Measurements from ENCODE around the gene TLN1. TPM values are rescaled to one million over a fixed set of nuclear protein-coding genes. Genes with fewer than 3 reads are reported as not detected.

The TLN1 gene
- total and polyA plus RNA-seq, 2 of the 8 experiments (the other 6 are each of a cell fraction or from before 2014, with no cell fraction given), result 28.1 to 90.1 TPM

GRCh38 chr9:35717132-35717870, 14.7 kb downstream of the TLN1 start:
- ChIA-PET CTCF (ENCODE audit: partially characterized antibody) (interaction anchor here (0.7 to 13.8 kb wide), 10 partner anchors 9 to 71 kb away, joined by 3 to 198 read pairs (median 4); partner anchors contain the start of genes ARHGEF39, CCDC107, CREB3 and RMRP), POLR2A (ENCODE audit: partially characterized antibody) (interaction anchor here (0.8 to 10.5 kb wide), 6 partner anchors 10 to 27 kb away, joined by 3 to 51 read pairs (median 7); partner anchors contain the start of genes CREB3 and TLN1)
- Histone ChIP-seq H3K79me1 (ENCODE audit: low read depth, low read length) (peaks cover 3% of the 10 kb centered on the region; the same call in 1 of the 2 replicates), H3K27ac (ENCODE audit: low read depth, low read length) (no peak overlapping the region), H3K23me2 (ENCODE audit: low read depth, low read length) (no peaks in the 10 kb centered on the region), H3K4ac (replicated peaks; ENCODE audit: insufficient read length, low read depth, low read length) (no peak overlapping the region), H3K36me3 (ENCODE audit: control insufficient read depth in 2 of 4, insufficient read depth in 4 of 4, low read length in 3 of 4) (peaks cover 33 to 91% (median 64%) of the 10 kb centered on the region in 4 experiments), H2BK15ac (ENCODE audit: low read length) (no peak overlapping the region), H2BK12ac (ENCODE audit: low read depth, low read length) (no peak overlapping the region), H4K91ac (replicated peaks; ENCODE audit: insufficient read length, low read length) (no peak overlapping the region), H2AK5ac (ENCODE audit: low read depth, low read length) (no peak overlapping the region), H3K27me3 (replicated peaks in 1 of 4; ENCODE audit: control insufficient read depth in 3 of 4, extremely low read depth in 1 of 4, insufficient read depth in 3 of 4, low read length in 3 of 4) (no peaks in the 10 kb centered on the region), H3K79me2 (ENCODE audit: control insufficient read depth in 1 of 2, insufficient read depth in 2 of 2, low read length in 2 of 2) (no peaks in the 10 kb centered on the region), H3K56ac (replicated peaks; ENCODE audit: insufficient read length, low read depth, low read length) (no peak overlapping the region), H2AFZ (ENCODE audit: low read length) (no peak overlapping the region), H3K9me3 (ENCODE audit: insufficient read depth in 2 of 2, low read depth in 1 of 2, low read length in 1 of 2) (no peaks in the 10 kb centered on the region), H3K4me2 (ENCODE audit: insufficient read depth in 1 of 2, low read depth in 2 of 2, low read length in 2 of 2) (no peak overlapping the region), H2BK5ac (ENCODE audit: low read depth, low read length) (no peak overlapping the region), H3K4me1 (replicated peaks in 1 of 4; ENCODE audit: control insufficient read depth in 3 of 4, insufficient read depth in 4 of 4, low read length in 3 of 4) (no peaks in the 10 kb centered on the region), H3K23ac (ENCODE audit: insufficient read length) (no peak overlapping the region), H4K20me1 (replicated peaks in 1 of 2; ENCODE audit: control insufficient read depth in 1 of 2, insufficient read depth in 2 of 2, low read length in 2 of 2) (peaks cover 0 to 2% of the 10 kb centered on the region in 2 experiments), H4K5ac (ENCODE audit: insufficient read length, low read depth, low read length) (no peak overlapping the region), H3K18ac (ENCODE audit: extremely low read depth, low read length) (no peak overlapping the region), H4K8ac (ENCODE audit: extremely low read depth, insufficient read depth, low read length) (no peak overlapping the region; the same call in 1 of the 2 replicates), H3K9ac (replicated peaks in 1 of 4; ENCODE audit: extremely low read depth in 1 of 4, low read depth in 3 of 4, low read length in 3 of 4) (no peak overlapping the region), H3K14ac (ENCODE audit: insufficient read length) (no peak overlapping the region), H2BK20ac (ENCODE audit: low read length) (no peak overlapping the region), H3K4me3 (ENCODE audit: extremely low read depth in 1 of 4, insufficient read depth in 2 of 4, low read depth in 3 of 4, low read length in 4 of 4) (no peak overlapping the region), H2BK120ac (replicated peaks; ENCODE audit: low read depth, low read length) (no peak overlapping the region)
- 93% methylated on average over 14 of the region's 14 CpGs; no CpG with 5 or more reads in 1 of the 2 experiments for WGBS, 2 experiments (ENCODE audit: extremely low coverage in 1 of 2, insufficient coverage in 1 of 2, insufficient read length in 1 of 2, insufficient replicate concordance in 2 of 2, low coverage in 1 of 2, low lambda C conversion rate in 2 of 2, missing lambda C conversion rate in 1 of 2)
- FAIRE-seq (no peak), DNase-seq (ENCODE audit: low read depth in 1 of 2, low spot score in 2 of 2) (no peak)
- TF ChIP-seq RFX5 (IDR thresholded peaks at IDR 0.05; ENCODE audit: borderline replicate concordance, low read depth, low read length) (no peak), GTF2F1 (IDR thresholded peaks at IDR 0.05; ENCODE audit: borderline replicate concordance, low read depth, low read length) (no peak), GABPA (IDR thresholded peaks at IDR 0.05; ENCODE audit: borderline replicate concordance, insufficient read depth, low read length) (no peak), CHD1 (IDR thresholded peaks at IDR 0.05; ENCODE audit: low read depth, low read length) (no peak), BCL11A (IDR thresholded peaks at IDR 0.05; ENCODE audit: low read depth in 2 of 2, low read length in 2 of 2) (no peak), POLR2A (IDR thresholded peaks at IDR 0.05; ENCODE audit: control extremely low read depth in 1 of 2, low read depth in 2 of 2, low read length in 2 of 2) (no peak), SIRT6 (IDR thresholded peaks at IDR 0.05; ENCODE audit: low read length) (no peak), CTCF (IDR thresholded peaks at IDR 0.05; ENCODE audit: control extremely low read depth in 1 of 3, insufficient read depth in 1 of 3, low read depth in 1 of 3, low read length in 3 of 3) (no peak), YY1 (IDR thresholded peaks at IDR 0.05; ENCODE audit: low read depth, low read length) (no peak), SRF (IDR thresholded peaks at IDR 0.05; ENCODE audit: low read depth, low read length) (no peak), CBX5 (IDR thresholded peaks at IDR 0.05; ENCODE audit: low read depth, low read length) (no peak)
